GM23338 (cell line): ENCODE results near the gene CD300LB. TPM values are rescaled to one million over a fixed set of nuclear protein-coding genes. Genes with fewer than 3 reads are reported as not detected.

Source experiments
- ATAC-seq: fragments of 200-7000 bp; cut with Tn5 transposase; 3 replicates; pipeline ENCODE4 v1.9.1; 2020
- DNase-seq: peaks from one replicate; pipeline ENCODE4 v3.0.0-alpha.2; 2015; ENCODE audit warnings: low spot score
- H2AFZ ChIP-seq: fragments of 200-600 bp; sonication (generic); 2 replicates; pipeline ENCODE4 v1.8.0; 2016; ENCODE audit warnings: antibody characterized with exemption, mild to moderate bottlenecking, moderate library complexity
- H3F3A ChIP-seq: fragments of 200-600 bp; sonication (generic); replicated peaks from 2 replicates; pipeline ENCODE4 v1.8.0; 2017; ENCODE audit warnings: antibody characterized with exemption, mixed run types, low read depth
- H3K27ac ChIP-seq: fragments of 200-600 bp; sonication (generic); 2 replicates; pipeline ENCODE4 v1.6.1; 2016; ENCODE audit warnings: low read depth
- H3K27me3 ChIP-seq: fragments of 200-600 bp; sonication (generic); 2 replicates; pipeline ENCODE4 v1.8.0; 2016; ENCODE audit warnings: mild to moderate bottlenecking, mixed run types, moderate library complexity; ENCODE audit not compliant: insufficient read depth
- H3K36me3 ChIP-seq: fragments of 200-600 bp; sonication (generic); 2 replicates; pipeline ENCODE4 v1.8.0; 2016; ENCODE audit warnings: mild to moderate bottlenecking; ENCODE audit not compliant: insufficient read depth
- H3K4me1 ChIP-seq: fragments of 200-600 bp; sonication (generic); 2 replicates; pipeline ENCODE4 v1.8.0; 2016; ENCODE audit warnings: mild to moderate bottlenecking, moderate library complexity; ENCODE audit not compliant: insufficient read depth
- H3K4me2 ChIP-seq: fragments of 200-600 bp; sonication (generic); 2 replicates; pipeline ENCODE4 v1.7.1; 2017; ENCODE audit warnings: mixed run types
- H3K4me3 ChIP-seq: fragments of 200-600 bp; sonication (generic); 2 replicates; pipeline ENCODE4 v1.6.1; 2016; ENCODE audit warnings: mixed run types
- H3K79me2 ChIP-seq: fragments of 200-600 bp; sonication (generic); replicated peaks from 2 replicates; pipeline ENCODE4 v1.8.0; 2017; ENCODE audit warnings: mild to moderate bottlenecking; ENCODE audit not compliant: insufficient read depth
- H3K9me2 ChIP-seq: fragments of 200-600 bp; sonication (generic); 2 replicates; pipeline ENCODE4 v1.8.0; 2017; ENCODE audit not compliant: insufficient read depth
- H4K20me1 ChIP-seq: fragments of 200-600 bp; sonication (generic); replicated peaks from 2 replicates; pipeline ENCODE4 v1.8.0; 2017; ENCODE audit warnings: mild to moderate bottlenecking; ENCODE audit not compliant: insufficient read depth
- H3K27ac Mint-ChIP-seq: 2 replicates; pipeline ENCODE4 v1.8.0; 2020; ENCODE audit warnings: inconsistent platforms, mild to moderate bottlenecking, moderate library complexity, mixed read lengths
- H3K27me3 Mint-ChIP-seq: 3 replicates; pipeline ENCODE4 v1.8.0; 2022; ENCODE audit warnings: low read depth, mild to moderate bottlenecking, moderate library complexity, mixed read lengths, inconsistent platforms; ENCODE audit not compliant: insufficient read depth, poor library complexity
- H3K36me3 Mint-ChIP-seq: 3 replicates; pipeline ENCODE4 v1.8.0; 2021; ENCODE audit warnings: low read depth, mild to moderate bottlenecking, inconsistent platforms, moderate library complexity, mixed read lengths
- H3K4me1 Mint-ChIP-seq: 3 replicates; pipeline ENCODE4 v1.8.0; 2020; ENCODE audit warnings: mild to moderate bottlenecking, inconsistent platforms, mixed read lengths
- H3K4me3 Mint-ChIP-seq: 3 replicates; pipeline ENCODE4 v1.8.0; 2021; ENCODE audit warnings: moderate library complexity, mild to moderate bottlenecking, inconsistent platforms, mixed read lengths
- H3K9me3 Mint-ChIP-seq: 3 replicates; pipeline ENCODE4 v1.8.0; 2020; ENCODE audit warnings: moderate library complexity, mild to moderate bottlenecking, inconsistent platforms, mixed read lengths
- CREB1 ChIP-seq: fragments of 250-450 bp; sonication (Bioruptor Pico); IDR thresholded peaks from 2 replicates; pipeline ENCODE4 v1.5.0; 2020; ENCODE audit warnings: low read depth, mild to moderate bottlenecking, moderate library complexity
- CTCF ChIP-seq, 2 experiments: fragments of 200-600 bp in 1 of 2; sonication (generic) in 1 of 2; conservative IDR thresholded peaks; 2 replicates each; pipeline versions ENCODE4 v1.5.1 to v1.6.1; 2016 to 2017; ENCODE audit warnings: antibody characterized with exemption in 2 of 2, low read depth in 2 of 2, mild to moderate bottlenecking in 2 of 2, moderate library complexity in 1 of 2
- ETS1 ChIP-seq: IDR thresholded peaks from 2 replicates; pipeline ENCODE4 v1.6.1; 2016; ENCODE audit warnings: antibody characterized with exemption
- EZH2 ChIP-seq: fragments of 200-600 bp; sonication (generic); IDR thresholded peaks from one replicate; pipeline ENCODE4 v1.8.0; 2017; ENCODE audit warnings: antibody characterized with exemption, mild to moderate bottlenecking, low read depth; ENCODE audit not compliant: unreplicated experiment
- EZH2phosphoT487 ChIP-seq: fragments of 200-600 bp; sonication (generic); IDR thresholded peaks from one replicate; pipeline ENCODE4 v1.8.1; 2018; ENCODE audit warnings: antibody characterized with exemption; ENCODE audit not compliant: unreplicated experiment
- JUNB ChIP-seq: IDR thresholded peaks from one replicate; pipeline ENCODE4 v1.6.1; 2016; ENCODE audit warnings: antibody characterized with exemption; ENCODE audit not compliant: unreplicated experiment
- NANOG ChIP-seq: IDR thresholded peaks from 2 replicates; pipeline ENCODE4 v1.6.1; 2016; ENCODE audit warnings: antibody characterized with exemption, borderline replicate concordance
- POLR2AphosphoS5 ChIP-seq: IDR thresholded peaks from 2 replicates; pipeline ENCODE4 v1.6.1; 2016; ENCODE audit warnings: antibody characterized with exemption, low read depth
- REST ChIP-seq: IDR thresholded peaks from one replicate; pipeline ENCODE4 v1.6.1; 2018; ENCODE audit warnings: antibody characterized with exemption; ENCODE audit not compliant: unreplicated experiment
- STAT1 ChIP-seq: IDR thresholded peaks from one replicate; pipeline ENCODE4 v1.6.1; 2016; ENCODE audit warnings: antibody characterized with exemption; ENCODE audit not compliant: unreplicated experiment
- ZNF114 ChIP-seq: fragments of 250-450 bp; sonication (Bioruptor Pico); IDR thresholded peaks from 2 replicates; pipeline ENCODE4 v1.5.0; 2020; ENCODE audit warnings: mild to moderate bottlenecking, moderate library complexity
- ZNF331 ChIP-seq: fragments of 250-450 bp; sonication (Bioruptor Pico); IDR thresholded peaks from 2 replicates; pipeline ENCODE4 v1.5.0; 2020; ENCODE audit warnings: low read depth, mild to moderate bottlenecking, moderate library complexity
- polyA plus RNA-seq: library from polyadenylated mRNA; unstranded; fragments of >200 nt; fragmentation: Nextera tagmentation; extraction: Ambion mirVana; gene quantifications from 2 replicates; pipeline ENCODE4 v1.2.1, GENCODE V29; 2016
- total RNA-seq: library from RNA; depleted of rRNA; stranded (reverse); fragments of >200 nt; shearing (Covaris generic); gene quantifications from 2 replicates; pipeline ENCODE4 v1.2.3, GENCODE V29; 2014
- TF ChIP-seq, protein P1 (sequence below): fragments of 250-450 bp; sonication (Bioruptor Pico); IDR thresholded peaks from 2 replicates; pipeline ENCODE4 v1.5.0; 2020; ENCODE audit warnings: mild to moderate bottlenecking, moderate library complexity

The CD300LB gene
- total and polyA plus RNA-seq, 2 experiments from 2014 or later, result not detected

- H3K27ac ChIP-seq, result no peak overlapping the region
- peaks cover 16% of the 10 kb centered on the region for H3K9me3 Mint-ChIP-seq
- no peak for TF ChIP-seq CREB1 (CRISPR knock-in tag)
- no peak for TF ChIP-seq ZNF331
- TF ChIP-seq EZH2, result no peak
- TF ChIP-seq JUNB, result no peak
- TF ChIP-seq REST, result no peak
- no peak for TF ChIP-seq POLR2AphosphoS5
- TF ChIP-seq ETS1, result no peak
- TF ChIP-seq, protein P1, sequence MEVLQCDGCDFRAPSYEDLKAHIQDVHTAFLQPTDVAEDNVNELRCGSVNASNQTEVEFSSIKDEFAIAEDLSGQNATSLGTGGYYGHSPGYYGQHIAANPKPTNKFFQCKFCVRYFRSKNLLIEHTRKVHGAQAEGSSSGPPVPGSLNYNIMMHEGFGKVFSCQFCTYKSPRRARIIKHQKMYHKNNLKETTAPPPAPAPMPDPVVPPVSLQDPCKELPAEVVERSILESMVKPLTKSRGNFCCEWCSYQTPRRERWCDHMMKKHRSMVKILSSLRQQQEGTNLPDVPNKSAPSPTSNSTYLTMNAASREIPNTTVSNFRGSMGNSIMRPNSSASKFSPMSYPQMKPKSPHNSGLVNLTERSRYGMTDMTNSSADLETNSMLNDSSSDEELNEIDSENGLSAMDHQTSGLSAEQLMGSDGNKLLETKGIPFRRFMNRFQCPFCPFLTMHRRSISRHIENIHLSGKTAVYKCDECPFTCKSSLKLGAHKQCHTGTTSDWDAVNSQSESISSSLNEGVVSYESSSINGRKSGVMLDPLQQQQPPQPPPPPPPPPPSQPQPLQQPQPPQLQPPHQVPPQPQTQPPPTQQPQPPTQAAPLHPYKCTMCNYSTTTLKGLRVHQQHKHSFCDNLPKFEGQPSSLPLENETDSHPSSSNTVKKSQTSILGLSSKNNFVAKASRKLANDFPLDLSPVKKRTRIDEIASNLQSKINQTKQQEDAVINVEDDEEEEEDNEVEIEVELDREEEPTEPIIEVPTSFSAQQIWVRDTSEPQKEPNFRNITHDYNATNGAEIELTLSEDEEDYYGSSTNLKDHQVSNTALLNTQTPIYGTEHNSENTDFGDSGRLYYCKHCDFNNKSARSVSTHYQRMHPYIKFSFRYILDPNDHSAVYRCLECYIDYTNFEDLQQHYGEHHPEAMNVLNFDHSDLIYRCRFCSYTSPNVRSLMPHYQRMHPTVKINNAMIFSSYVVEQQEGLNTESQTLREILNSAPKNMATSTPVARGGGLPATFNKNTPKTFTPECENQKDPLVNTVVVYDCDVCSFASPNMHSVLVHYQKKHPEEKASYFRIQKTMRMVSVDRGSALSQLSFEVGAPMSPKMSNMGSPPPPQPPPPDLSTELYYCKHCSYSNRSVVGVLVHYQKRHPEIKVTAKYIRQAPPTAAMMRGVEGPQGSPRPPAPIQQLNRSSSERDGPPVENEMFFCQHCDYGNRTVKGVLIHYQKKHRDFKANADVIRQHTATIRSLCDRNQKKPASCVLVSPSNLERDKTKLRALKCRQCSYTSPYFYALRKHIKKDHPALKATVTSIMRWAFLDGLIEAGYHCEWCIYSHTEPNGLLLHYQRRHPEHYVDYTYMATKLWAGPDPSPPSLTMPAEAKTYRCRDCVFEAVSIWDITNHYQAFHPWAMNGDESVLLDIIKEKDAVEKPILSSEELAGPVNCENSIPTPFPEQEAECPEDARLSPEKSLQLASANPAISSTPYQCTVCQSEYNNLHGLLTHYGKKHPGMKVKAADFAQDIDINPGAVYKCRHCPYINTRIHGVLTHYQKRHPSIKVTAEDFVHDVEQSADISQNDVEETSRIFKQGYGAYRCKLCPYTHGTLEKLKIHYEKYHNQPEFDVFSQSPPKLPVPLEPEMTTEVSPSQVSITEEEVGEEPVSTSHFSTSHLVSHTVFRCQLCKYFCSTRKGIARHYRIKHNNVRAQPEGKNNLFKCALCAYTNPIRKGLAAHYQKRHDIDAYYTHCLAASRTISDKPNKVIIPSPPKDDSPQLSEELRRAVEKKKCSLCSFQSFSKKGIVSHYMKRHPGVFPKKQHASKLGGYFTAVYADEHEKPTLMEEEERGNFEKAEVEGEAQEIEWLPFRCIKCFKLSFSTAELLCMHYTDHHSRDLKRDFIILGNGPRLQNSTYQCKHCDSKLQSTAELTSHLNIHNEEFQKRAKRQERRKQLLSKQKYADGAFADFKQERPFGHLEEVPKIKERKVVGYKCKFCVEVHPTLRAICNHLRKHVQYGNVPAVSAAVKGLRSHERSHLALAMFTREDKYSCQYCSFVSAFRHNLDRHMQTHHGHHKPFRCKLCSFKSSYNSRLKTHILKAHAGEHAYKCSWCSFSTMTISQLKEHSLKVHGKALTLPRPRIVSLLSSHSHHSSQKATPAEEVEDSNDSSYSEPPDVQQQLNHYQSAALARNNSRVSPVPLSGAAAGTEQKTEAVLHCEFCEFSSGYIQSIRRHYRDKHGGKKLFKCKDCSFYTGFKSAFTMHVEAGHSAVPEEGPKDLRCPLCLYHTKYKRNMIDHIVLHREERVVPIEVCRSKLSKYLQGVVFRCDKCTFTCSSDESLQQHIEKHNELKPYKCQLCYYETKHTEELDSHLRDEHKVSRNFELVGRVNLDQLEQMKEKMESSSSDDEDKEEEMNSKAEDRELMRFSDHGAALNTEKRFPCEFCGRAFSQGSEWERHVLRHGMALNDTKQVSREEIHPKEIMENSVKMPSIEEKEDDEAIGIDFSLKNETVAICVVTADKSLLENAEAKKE (CRISPR knock-in tag), result no peak
- no peak for TF ChIP-seq STAT1
- TF ChIP-seq EZH2phosphoT487, result no peak
- TF ChIP-seq ZNF114 (CRISPR knock-in tag), result no peak
- TF ChIP-seq CTCF (conservative IDR thresholded peaks at IDR 0.05; ENCODE audit: low read depth in 2 of 2), result no peak
- no peak for TF ChIP-seq NANOG
- no peaks in the 10 kb centered on the region for H3K4me1 ChIP-seq
- H3K9me2 ChIP-seq, result no peaks in the 10 kb centered on the region
- no peaks in the 10 kb centered on the region for H3F3A ChIP-seq
- no peak for DNase-seq
- H3K4me1 Mint-ChIP-seq, result no peaks in the 10 kb centered on the region
- H3K27me3 Mint-ChIP-seq, result peaks cover 3% of the 10 kb centered on the region
- no peaks in the 10 kb centered on the region for H3K36me3 ChIP-seq
- no peak overlapping the region for H2AFZ ChIP-seq
- H3K79me2 ChIP-seq, result no peaks in the 10 kb centered on the region
- no peak overlapping the region for H3K27ac Mint-ChIP-seq
- no peak for ATAC-seq
- no peak overlapping the region for H3K4me2 ChIP-seq
- H3K4me3 Mint-ChIP-seq, result no peak overlapping the region
- peaks cover 4% of the 10 kb centered on the region; the same call in 2 of the 3 replicates for H3K36me3 Mint-ChIP-seq
- no peaks in the 10 kb centered on the region for H3K27me3 ChIP-seq
- H4K20me1 ChIP-seq, result no peaks in the 10 kb centered on the region
- no peak overlapping the region for H3K4me3 ChIP-seq
Measured at GRCh38 chr17:74484066-74484465, 47.2 kb downstream of the CD300LB start.
